Activated CD8-positive, alpha-beta T cell treated with anti-CD3 and anti-CD28 coated beads for 36 hours (primary cell): Measurements from ENCODE around the gene SLC30A3. TPM values are rescaled to one million over a fixed set of nuclear protein-coding genes. Genes with fewer than 3 reads are reported as not detected.
"Not testable (repeated sequence)": the region's sequence is repeated elsewhere in the genome, so short reads cannot be mapped to it uniquely, and the experiment has no call there.

ENCODE experiments used
- ATAC-seq: fragments of 200-7000 bp; cut with Tn5 transposase; one replicate; pipeline ENCODE4 v1.10.0; 2021; ENCODE audit warnings: mild to moderate bottlenecking, moderate library complexity
- CTCF ChIA-PET: fragments of 350-600 bp; sonication (Branson Sonifier 250); formaldehyde crosslinking; loops from one replicate; lab custom pipeline; 2021; ENCODE audit warnings: antibody characterized with exemption; lab: Charles Lee
- POLR2A ChIA-PET: fragments of 350-600 bp; sonication (Branson Sonifier 250); formaldehyde crosslinking; loops from one replicate; lab custom pipeline; 2021; ENCODE audit warnings: antibody characterized with exemption; lab: Charles Lee
- DNase-seq: peaks from one replicate; pipeline ENCODE4 v3.0.0-alpha.2; 2020
- H3K27ac Mint-ChIP-seq: one replicate; pipeline ENCODE4 v1.8.0; 2021; ENCODE audit warnings: mild to moderate bottlenecking, mixed read lengths
- H3K27me3 Mint-ChIP-seq: one replicate; pipeline ENCODE4 v1.8.0; 2021; ENCODE audit warnings: mixed read lengths
- H3K36me3 Mint-ChIP-seq: one replicate; pipeline ENCODE4 v1.8.0; 2021; ENCODE audit warnings: low read depth, mixed read lengths
- H3K4me1 Mint-ChIP-seq: one replicate; pipeline ENCODE4 v1.8.0; 2021; ENCODE audit warnings: low read depth, mixed read lengths
- H3K4me3 Mint-ChIP-seq: one replicate; pipeline ENCODE4 v1.8.0; 2021; ENCODE audit warnings: mild to moderate bottlenecking, moderate library complexity, mixed read lengths
- H3K9me3 Mint-ChIP-seq: one replicate; pipeline ENCODE4 v1.8.0; 2021; ENCODE audit warnings: mixed read lengths
- CTCF ChIP-seq: fragments of 200-600 bp; IDR thresholded peaks from one replicate; pipeline ENCODE4 v1.8.0; 2022; ENCODE audit warnings: antibody characterized with exemption, mild to moderate bottlenecking
- intact Hi-C: fragments of 100-400 bp; cut with micrococcal nuclease; formaldehyde crosslinking; loops from one replicate; pipeline ENCODE4 v1.10.0; 2022
- total RNA-seq, 2 experiments: library from RNA; stranded (reverse); gene quantifications; one replicate each; pipeline ENCODE4 v1.2.3, GENCODE V29; 2021

SLC30A3 gene
- total RNA-seq, 2 experiments from 2014 or later, result 0.32 to 0.43 TPM

- intact Hi-C loops, result no loop called here
- no peak overlapping the region for H3K4me3 Mint-ChIP-seq
- ChIA-PET CTCF (interaction anchor here (1.1 to 6.7 kb wide), 2 partner anchors 24 to 36 kb away, joined by 3 to 100 read pairs; partner anchors contain the start of gene TRIM54), POLR2A (no interaction called here)
- no peak for TF ChIP-seq CTCF
- no peak for DNase-seq
- H3K4me1 Mint-ChIP-seq, result peaks cover 3% of the 10 kb centered on the region
- no peaks in the 10 kb centered on the region for H3K9me3 Mint-ChIP-seq
- no peak for ATAC-seq
- H3K27ac Mint-ChIP-seq, result no peak overlapping the region
- peaks cover 16% of the 10 kb centered on the region for H3K27me3 Mint-ChIP-seq
- H3K36me3 Mint-ChIP-seq, result peaks cover 16% of the 10 kb centered on the region
These were observed 42.7 kb upstream of the SLC30A3 start for GRCh38 chr2:27305516-27305915.

GRCh38 chr2:27304488-27305240, 41.8 kb upstream of the SLC30A3 start:
- peaks cover 10% of the 10 kb centered on the region for H3K36me3 Mint-ChIP-seq
- POLR2A ChIA-PET, result no interaction called here
- H3K27ac Mint-ChIP-seq, result no peak overlapping the region
- peaks cover 16% of the 10 kb centered on the region for H3K27me3 Mint-ChIP-seq
- peaks cover 3% of the 10 kb centered on the region for H3K4me1 Mint-ChIP-seq
- H3K9me3 Mint-ChIP-seq, result no peaks in the 10 kb centered on the region
- H3K4me3 Mint-ChIP-seq, result no peak overlapping the region
- CTCF ChIA-PET, result interaction anchor here (0.9 to 6.7 kb wide), 13 partner anchors 12 to 330 kb away, joined by 3 to 100 read pairs (median 15); partner anchors contain the start of genes DNAJC5G, MPV17, SLC30A3 and TRIM54
- DNase-seq (no peak), ATAC-seq (no peak)
- intact Hi-C loops, result no loop called here
- no peak for TF ChIP-seq CTCF

- Mint-ChIP-seq H3K36me3 (peaks cover under 1% of the 10 kb centered on the region), H3K27ac (no peak overlapping the region), H3K4me1 (peaks cover 3% of the 10 kb centered on the region), H3K4me3 (peak overlapping the region; percentile 61), H3K9me3 (no peaks in the 10 kb centered on the region), H3K27me3 (peaks cover 18% of the 10 kb centered on the region)
- ChIA-PET POLR2A (interaction anchor here (0.6 to 0.8 kb wide), 3 partner anchors 39 to 333 kb away, joined by 3 to 6 read pairs (median 3); no protein-coding TSS in a partner anchor), CTCF (interaction anchor here (0.7 to 6.7 kb wide), 63 partner anchors 8 to 457 kb away, joined by 3 to 100 read pairs (median 5); partner anchors contain the start of genes DNAJC5G, EIF2B4, GTF3C2 and MPV17)
- DNase-seq, result peak; percentile 59
- peak; percentile 88 for TF ChIP-seq CTCF
- intact Hi-C loops, result no loop called here
- peak; percentile 80 for ATAC-seq
These were observed 40.5 kb upstream of the SLC30A3 start for GRCh38 chr2:27303093-27304025.

GRCh38 chr2:27300606-27301005, 37.8 kb upstream of the SLC30A3 start:
- H3K4me3 Mint-ChIP-seq, ATAC-seq, H3K27ac Mint-ChIP-seq, H3K4me1 Mint-ChIP-seq, POLR2A ChIA-PET, intact Hi-C loops, DNase-seq, H3K9me3 Mint-ChIP-seq, H3K36me3 Mint-ChIP-seq: not testable (repeated sequence)
- H3K27me3 Mint-ChIP-seq, result peaks cover 21% of the 10 kb centered on the region
- CTCF ChIA-PET, result interaction anchor here (0.7 to 6.7 kb wide), 6 partner anchors 19 to 455 kb away, joined by 3 to 100 read pairs (median 4); partner anchors contain the start of genes SLC30A3 and TRIM54

GRCh38 chr2:27298391-27299080, 35.7 kb upstream of the SLC30A3 start:
- DNase-seq (no peak), ATAC-seq (no peak)
- Mint-ChIP-seq H3K27me3 (peaks cover 8% of the 10 kb centered on the region), H3K4me1 (peaks cover 3% of the 10 kb centered on the region), H3K9me3 (no peaks in the 10 kb centered on the region), H3K36me3 (no peaks in the 10 kb centered on the region), H3K27ac (no peak overlapping the region), H3K4me3 (no peak overlapping the region)
- ChIA-PET POLR2A (no interaction called here), CTCF (interaction anchor here (1.6 to 2.4 kb wide), 2 partner anchors 19 to 453 kb away, joined by 4 to 14 read pairs; no protein-coding TSS in a partner anchor)
- intact Hi-C loops, result no loop called here
- TF ChIP-seq CTCF, result no peak
